Uterus (tissue), 2 donors: ENCODE data around the gene LAYN.

Source experiments
- CTCF ChIP-seq, 4 experiments: fragments of 200-600 bp in 2 of 4; fragments of 450-650 bp in 2 of 4; sonication (generic) in 2 of 4; IDR thresholded peaks; one replicate each; pipeline ENCODE4 v1.5.1; 2016 to 2019; ENCODE audit warnings: antibody characterized with exemption in 4 of 4, mild to moderate bottlenecking in 2 of 4, moderate library complexity in 1 of 4
- POLR2A ChIP-seq, 2 donors: fragments of 450-650 bp; IDR thresholded peaks; one replicate each; pipeline ENCODE4 v1.6.1; 2016; ENCODE audit warnings: antibody characterized with exemption in 2 of 2, mild to moderate bottlenecking in 1 of 2, moderate library complexity in 1 of 2

GRCh38 chr11:111502611-111503010 lies 37.9 kb upstream of the LAYN start:
- TF ChIP-seq CTCF (IDR thresholded peaks at IDR 0.05): no peak
- no peak for TF ChIP-seq POLR2A (IDR thresholded peaks at IDR 0.05)
